Fibroblast of peridontal ligament (primary cell): ENCODE results near the gene BANP.
"Not testable (repeated sequence)": the region's sequence is repeated elsewhere in the genome, so short reads cannot be mapped to it uniquely, and the experiment has no call there.

Source experiments
- DNase-seq: peaks from one replicate; pipeline ENCODE4 v3.0.0-alpha.2; 2010; ENCODE audit errors: extremely low read depth

The BANP gene

GRCh38 chr16:87966064-87966645 lies 14.9 kb downstream of the BANP start:
- DNase-seq, result peak; percentile 97

GRCh38 chr16:87966685-87967185 lies 15.5 kb downstream of the BANP start:
- no peak for DNase-seq

GRCh38 chr16:87968541-87968940 lies 17.3 kb downstream of the BANP start:
- DNase-seq, result peak; percentile 14

- DNase-seq, result peak; percentile 54
Observed at GRCh38 chr16:87970186-87970585, 19.0 kb downstream of the BANP start.

GRCh38 chr16:87971933-87972332 lies 20.7 kb downstream of the BANP start:
- no peak for DNase-seq

- DNase-seq, result no peak
Observed at GRCh38 chr16:87973717-87974116, 22.5 kb downstream of the BANP start.

- no peak for DNase-seq
Observed at GRCh38 chr16:87974178-87974577, 22.9 kb downstream of the BANP start.

- peak; percentile 45 for DNase-seq
Observed at GRCh38 chr16:87976665-87977064, 25.4 kb downstream of the BANP start.

GRCh38 chr16:87978127-87978526 lies 26.9 kb downstream of the BANP start:
- no peak for DNase-seq

- DNase-seq, result no peak
Observed at GRCh38 chr16:87979352-87979751, 28.1 kb downstream of the BANP start.

- not testable (repeated sequence) for DNase-seq
Observed at GRCh38 chr16:87979911-87980630, 28.8 kb downstream of the BANP start.

- not testable (repeated sequence) for DNase-seq
Observed at GRCh38 chr16:87981376-87981775, 30.1 kb downstream of the BANP start.

- DNase-seq, result no peak
Observed at GRCh38 chr16:87982581-87983041, 31.4 kb downstream of the BANP start.

- DNase-seq, result peak; percentile 39
Observed at GRCh38 chr16:87983072-87983736, 32.0 kb downstream of the BANP start.

- peak; percentile 44 for DNase-seq
Observed at GRCh38 chr16:87983737-87984097, 32.5 kb downstream of the BANP start.

- not testable (repeated sequence) for DNase-seq
Observed at GRCh38 chr16:87984180-87984579, 32.9 kb downstream of the BANP start.

GRCh38 chr16:87984632-87985267 lies 33.5 kb downstream of the BANP start:
- no peak for DNase-seq

- not testable (repeated sequence) for DNase-seq
Observed at GRCh38 chr16:87985493-87985892, 34.3 kb downstream of the BANP start.

GRCh38 chr16:87986361-87986849 lies 35.2 kb downstream of the BANP start:
- DNase-seq, result peak; percentile 49

- DNase-seq, result not testable (repeated sequence)
Observed at GRCh38 chr16:87988596-87988995, 37.4 kb downstream of the BANP start.

GRCh38 chr16:87990254-87990653 lies 39.0 kb downstream of the BANP start:
- DNase-seq, result not testable (repeated sequence)

GRCh38 chr16:87992142-87992541 lies 40.9 kb downstream of the BANP start:
- not testable (repeated sequence) for DNase-seq
